KMS-11 (cell line): Measurements from ENCODE around the gene AKAP13.

Source experiments
- H2AFZ ChIP-seq: fragments of 200-600 bp; sonication (generic); 2 replicates; pipeline ENCODE4 v1.6.1; 2016; ENCODE audit warnings: antibody characterized with exemption, mixed run types, low read depth
- H3K27ac ChIP-seq: fragments of 200-600 bp; sonication (generic); 2 replicates; pipeline ENCODE4 v1.6.1; 2016; ENCODE audit warnings: mild to moderate bottlenecking, mixed run types
- H3K27me3 ChIP-seq: fragments of 200-600 bp; sonication (generic); 2 replicates; pipeline ENCODE4 v1.6.1; 2017; ENCODE audit warnings: mild to moderate bottlenecking, low read depth, mixed run types, moderate library complexity; ENCODE audit not compliant: insufficient read depth
- H3K36me3 ChIP-seq: fragments of 200-600 bp; sonication (generic); 2 replicates; pipeline ENCODE4 v1.6.1; 2017; ENCODE audit warnings: mild to moderate bottlenecking, mixed run types; ENCODE audit not compliant: insufficient read depth
- H3K4me1 ChIP-seq: fragments of 200-600 bp; sonication (generic); 2 replicates; pipeline ENCODE4 v1.6.1; 2016; ENCODE audit warnings: mild to moderate bottlenecking, low read depth, mixed run types; ENCODE audit not compliant: poor library complexity, severe bottlenecking
- H3K4me2 ChIP-seq: fragments of 200-600 bp; sonication (generic); 2 replicates; pipeline ENCODE4 v1.7.0; 2016; ENCODE audit warnings: mild to moderate bottlenecking, mixed run types
- H3K4me3 ChIP-seq: fragments of 200-600 bp; sonication (generic); IDR thresholded peaks from 2 replicates; pipeline ENCODE4 v1.6.1; 2017; ENCODE audit warnings: low read depth, low read length, mixed read lengths; ENCODE audit not compliant: insufficient read depth
- H3K79me2 ChIP-seq: fragments of 200-600 bp; sonication (generic); 2 replicates; pipeline ENCODE4 v1.6.1; 2016; ENCODE audit warnings: low read depth, mixed run types; ENCODE audit not compliant: insufficient read depth
- H3K9ac ChIP-seq: fragments of 200-600 bp; sonication (generic); 2 replicates; pipeline ENCODE4 v1.6.1; 2016; ENCODE audit warnings: mild to moderate bottlenecking, mixed run types
- H4K20me1 ChIP-seq: fragments of 200-600 bp; sonication (generic); 2 replicates; pipeline ENCODE4 v1.6.1; 2016; ENCODE audit warnings: mild to moderate bottlenecking, mixed run types; ENCODE audit not compliant: insufficient read depth
- TF ChIP-seq, protein P1 (sequence below): fragments of 200-600 bp; sonication (generic); conservative IDR thresholded peaks from 2 replicates; pipeline ENCODE4 v1.6.1; 2017; ENCODE audit warnings: low read depth, mild to moderate bottlenecking, antibody characterized with exemption, low read length, moderate library complexity, mixed read lengths

Gene AKAP13

DNA sequence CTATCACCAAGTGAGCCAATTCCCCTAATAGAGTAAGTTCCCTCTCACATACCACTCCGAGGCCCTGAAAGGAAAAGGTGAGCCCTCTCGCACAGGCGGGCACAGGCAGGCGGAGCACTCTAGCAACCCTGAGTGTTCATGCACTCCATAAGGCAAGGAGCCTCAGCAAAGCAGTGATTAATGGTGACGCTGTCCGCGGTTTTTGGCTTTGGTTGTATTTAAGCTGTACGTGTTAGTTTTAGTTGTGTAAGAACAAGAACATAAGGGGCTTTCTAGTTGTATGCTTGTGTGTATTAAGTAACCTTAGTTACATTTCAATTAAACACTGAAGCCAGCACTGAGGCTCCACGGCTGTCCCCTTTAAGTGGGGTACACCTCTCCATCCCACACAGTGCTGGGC, 381.2 kb downstream of the AKAP13 start:
- Histone ChIP-seq H3K4me3 (no peak overlapping the region), H4K20me1 (no peaks in the 10 kb centered on the region), H3K27ac (no peak overlapping the region), H3K4me2 (no peak overlapping the region), H3K36me3 (no peaks in the 10 kb centered on the region), H3K79me2 (no peaks in the 10 kb centered on the region), H3K4me1 (no peaks in the 10 kb centered on the region), H3K27me3 (no peaks in the 10 kb centered on the region), H2AFZ (no peak overlapping the region), H3K9ac (no peak overlapping the region)
- TF ChIP-seq, protein P1, sequence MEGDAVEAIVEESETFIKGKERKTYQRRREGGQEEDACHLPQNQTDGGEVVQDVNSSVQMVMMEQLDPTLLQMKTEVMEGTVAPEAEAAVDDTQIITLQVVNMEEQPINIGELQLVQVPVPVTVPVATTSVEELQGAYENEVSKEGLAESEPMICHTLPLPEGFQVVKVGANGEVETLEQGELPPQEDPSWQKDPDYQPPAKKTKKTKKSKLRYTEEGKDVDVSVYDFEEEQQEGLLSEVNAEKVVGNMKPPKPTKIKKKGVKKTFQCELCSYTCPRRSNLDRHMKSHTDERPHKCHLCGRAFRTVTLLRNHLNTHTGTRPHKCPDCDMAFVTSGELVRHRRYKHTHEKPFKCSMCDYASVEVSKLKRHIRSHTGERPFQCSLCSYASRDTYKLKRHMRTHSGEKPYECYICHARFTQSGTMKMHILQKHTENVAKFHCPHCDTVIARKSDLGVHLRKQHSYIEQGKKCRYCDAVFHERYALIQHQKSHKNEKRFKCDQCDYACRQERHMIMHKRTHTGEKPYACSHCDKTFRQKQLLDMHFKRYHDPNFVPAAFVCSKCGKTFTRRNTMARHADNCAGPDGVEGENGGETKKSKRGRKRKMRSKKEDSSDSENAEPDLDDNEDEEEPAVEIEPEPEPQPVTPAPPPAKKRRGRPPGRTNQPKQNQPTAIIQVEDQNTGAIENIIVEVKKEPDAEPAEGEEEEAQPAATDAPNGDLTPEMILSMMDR: no peak

DNA sequence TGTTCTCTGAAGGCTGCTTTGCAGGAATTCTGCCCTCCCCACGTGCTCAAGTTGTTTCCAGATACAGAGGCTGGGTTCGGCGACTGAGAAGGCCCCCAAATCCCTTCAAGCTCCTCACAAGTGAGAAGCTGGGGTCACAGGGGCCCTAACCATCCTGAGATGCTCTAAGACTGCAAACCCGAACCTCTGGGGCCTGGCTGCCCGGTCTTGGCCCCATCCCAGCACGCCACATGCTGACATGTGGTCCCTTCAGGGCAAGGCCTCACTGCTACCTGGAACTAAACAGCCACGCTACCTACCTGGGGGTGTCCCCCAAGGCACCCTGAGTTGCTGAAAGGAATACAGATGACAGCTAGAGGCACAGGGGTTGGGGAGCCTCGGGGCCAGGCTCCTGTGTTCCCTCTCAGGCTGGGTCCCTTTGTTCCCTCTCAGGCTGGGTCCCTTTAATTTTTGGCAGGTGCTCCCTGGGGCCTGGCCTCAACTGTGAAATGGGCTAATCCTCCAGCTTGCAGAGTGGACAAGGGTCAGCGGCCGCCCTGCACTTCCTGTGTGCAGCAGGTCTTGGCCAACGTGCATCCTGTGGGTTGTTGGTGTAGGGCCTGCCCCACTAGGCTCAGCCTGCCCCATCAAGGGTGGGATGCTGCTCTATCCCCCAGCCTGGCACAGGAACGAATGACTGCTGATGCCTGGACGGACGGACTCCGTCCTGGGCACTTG, 381.8 kb downstream of the AKAP13 start:
- no peak overlapping the region for H3K4me3 ChIP-seq
- no peaks in the 10 kb centered on the region for H3K79me2 ChIP-seq
- no peak overlapping the region for H2AFZ ChIP-seq
- no peak overlapping the region for H3K27ac ChIP-seq
- H3K4me2 ChIP-seq: no peak overlapping the region
- no peak overlapping the region for H3K9ac ChIP-seq
- TF ChIP-seq, protein P1: no peak
- no peaks in the 10 kb centered on the region for H3K36me3 ChIP-seq
- no peaks in the 10 kb centered on the region for H4K20me1 ChIP-seq
- no peaks in the 10 kb centered on the region for H3K4me1 ChIP-seq
- no peaks in the 10 kb centered on the region for H3K27me3 ChIP-seq

DNA sequence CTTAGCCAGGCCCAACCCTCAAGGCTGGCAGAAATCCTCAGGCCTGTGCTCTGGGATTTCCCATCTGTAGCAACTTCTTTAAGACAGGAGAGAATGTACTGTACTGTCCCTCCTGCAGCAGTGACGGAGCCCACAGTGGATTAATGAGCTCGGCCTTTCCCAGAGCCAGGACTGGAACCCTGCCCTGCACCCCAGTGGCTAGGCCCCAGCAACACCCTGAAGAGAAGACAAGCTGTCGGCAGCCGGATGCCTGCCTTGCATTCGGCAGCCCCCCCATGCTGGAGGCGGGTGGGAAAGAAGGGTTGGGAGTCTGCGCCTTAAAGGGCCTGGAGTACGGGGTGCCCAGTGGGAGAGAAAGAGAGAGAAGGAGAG, 382.3 kb downstream of the AKAP13 start:
- Histone ChIP-seq H4K20me1 (no peaks in the 10 kb centered on the region), H3K27me3 (no peaks in the 10 kb centered on the region), H3K4me1 (no peaks in the 10 kb centered on the region), H3K9ac (no peak overlapping the region), H3K4me3 (no peak overlapping the region), H3K36me3 (no peaks in the 10 kb centered on the region), H3K79me2 (no peaks in the 10 kb centered on the region), H3K27ac (no peak overlapping the region), H3K4me2 (no peak overlapping the region), H2AFZ (no peak overlapping the region)
- TF ChIP-seq, protein P1: no peak

DNA sequence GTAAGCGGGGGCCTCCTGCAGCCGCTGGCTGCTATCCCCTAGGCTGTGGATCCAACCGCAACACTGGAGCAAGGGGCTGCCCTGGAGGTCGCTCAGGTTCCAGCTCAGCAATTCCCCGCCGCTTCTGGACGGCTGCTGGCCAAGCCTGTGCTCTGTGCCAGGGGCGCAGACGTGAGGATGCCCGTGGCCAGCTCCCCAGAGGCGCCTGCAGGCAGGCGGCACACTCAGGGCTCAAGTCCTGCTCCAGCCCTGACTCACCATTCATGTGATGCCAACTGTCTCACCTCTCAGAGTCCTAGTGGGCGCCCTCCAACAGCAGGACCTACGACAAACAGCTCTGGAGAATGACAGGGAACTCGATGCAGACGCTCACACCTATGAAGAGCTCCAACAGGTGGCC, 382.8 kb downstream of the AKAP13 start:
- Histone ChIP-seq H3K79me2 (no peaks in the 10 kb centered on the region), H3K27me3 (no peaks in the 10 kb centered on the region), H3K4me1 (no peaks in the 10 kb centered on the region), H3K4me2 (no peak overlapping the region), H3K36me3 (no peaks in the 10 kb centered on the region), H3K27ac (no peak overlapping the region), H3K9ac (no peak overlapping the region), H2AFZ (no peak overlapping the region), H3K4me3 (no peak overlapping the region), H4K20me1 (no peaks in the 10 kb centered on the region)
- TF ChIP-seq, protein P1: no peak
